ENCODE measurements around the gene PXDN.

- no peak for TF ChIP-seq POLR2A (IDR thresholded peaks at IDR 0.05; ENCODE audit: low read length)
- no peak for TF ChIP-seq GATA1 (IDR thresholded peaks at IDR 0.05; ENCODE audit: low read depth, low read length)
These were observed 13.3 kb upstream of the PXDN start for GRCh38 chr2:1757567-1757966.
